CD14-positive monocyte (primary cell): ENCODE measurements around the gene MAP2. TPM values are rescaled to one million over a fixed set of nuclear protein-coding genes. Genes with fewer than 3 reads are reported as not detected.

Source experiments
- DNase-seq, 3 donors: peaks; one replicate each; pipeline ENCODE4 v3.0.0-alpha.2; 2011 to 2022
- H2AFZ ChIP-seq: 2 replicates; pipeline ENCODE4 v1.6.0; 2012; ENCODE audit warnings: mild to moderate bottlenecking, low read depth, low read length, inconsistent platforms; ENCODE audit not compliant: insufficient read depth, poor library complexity, severe bottlenecking
- H3K27ac ChIP-seq, 2 donors: 1 replicate in 1 of 2; 2 replicates in 1 of 2; pipeline ENCODE4 v1.5.1; 2012 to 2013; ENCODE audit warnings: low read length in 2 of 2, control low read depth in 1 of 2, inconsistent platforms in 1 of 2, low read depth in 1 of 2, mild to moderate bottlenecking in 1 of 2
- H3K27me3 ChIP-seq, 2 donors: one replicate each; pipeline versions ENCODE4 v1.6.0 to v1.6.1; 2011 to 2013; ENCODE audit warnings: low read length in 2 of 2; ENCODE audit not compliant: control insufficient read depth in 2 of 2, insufficient read depth in 2 of 2
- H3K36me3 ChIP-seq, 2 donors: replicated peaks in 1 of 2; 1 replicate in 1 of 2; 2 replicates in 1 of 2; pipeline versions ENCODE4 v1.5.1 to v1.6.1; 2012 to 2013; ENCODE audit warnings: low read length in 2 of 2, control low read depth in 1 of 2, inconsistent platforms in 1 of 2, mild to moderate bottlenecking in 1 of 2; ENCODE audit not compliant: insufficient read depth in 2 of 2, control insufficient read depth in 1 of 2
- H3K4me1 ChIP-seq, 2 donors: 1 replicate in 1 of 2; 2 replicates in 1 of 2; pipeline versions ENCODE4 v1.5.1 to v1.6.1; 2012 to 2013; ENCODE audit warnings: low read length in 2 of 2, control low read depth in 1 of 2, inconsistent platforms in 1 of 2, mild to moderate bottlenecking in 1 of 2, moderate library complexity in 1 of 2; ENCODE audit not compliant: insufficient read depth in 2 of 2, control insufficient read depth in 1 of 2
- H3K4me2 ChIP-seq: replicated peaks from 2 replicates; pipeline ENCODE3; 2012; ENCODE audit warnings: low read length, moderate library complexity, mild to moderate bottlenecking; ENCODE audit not compliant: poor library complexity, severe bottlenecking; ENCODE audit errors: extremely low read depth
- H3K4me3 ChIP-seq, 3 experiments: fragments of 200-600 bp in 1 of 3; sonication (generic) in 1 of 3; replicated peaks in 1 of 3; 1 replicate in 2 of 3; 2 replicates in 1 of 3; pipeline ENCODE4 v1.5.1; 2011 to 2013; ENCODE audit warnings: low read length in 3 of 3, mild to moderate bottlenecking in 3 of 3, control low read depth in 2 of 3, low read depth in 2 of 3, inconsistent platforms in 1 of 3, moderate library complexity in 1 of 3
- H3K79me2 ChIP-seq: 2 replicates; pipeline ENCODE4 v1.6.0; 2012; ENCODE audit warnings: mild to moderate bottlenecking, control low read depth, inconsistent platforms, low read length, moderate library complexity; ENCODE audit not compliant: insufficient read depth
- H3K9ac ChIP-seq: 2 replicates; pipeline ENCODE4 v1.6.0; 2017; ENCODE audit warnings: low read length, mild to moderate bottlenecking; ENCODE audit not compliant: insufficient read depth, poor library complexity, severe bottlenecking
- H3K9me3 ChIP-seq, 2 donors: replicated peaks in 1 of 2; 1 replicate in 1 of 2; 2 replicates in 1 of 2; pipeline versions ENCODE4 v1.5.1 to v1.6.1; 2012 to 2013; ENCODE audit warnings: low read length in 2 of 2, control low read depth in 1 of 2; ENCODE audit not compliant: control insufficient read depth in 1 of 2, insufficient read depth in 1 of 2
- H4K20me1 ChIP-seq: 2 replicates; pipeline ENCODE4 v1.6.0; 2012; ENCODE audit warnings: mild to moderate bottlenecking, low read length, control low read depth, moderate library complexity; ENCODE audit not compliant: insufficient read depth
- H3K27ac Mint-ChIP-seq, 7 donors: one replicate each; pipeline ENCODE4 v1.8.0; 2020; ENCODE audit warnings: mild to moderate bottlenecking in 7 of 7, mixed read lengths in 7 of 7, moderate library complexity in 6 of 7, inconsistent platforms in 2 of 7
- H3K27me3 Mint-ChIP-seq, 3 donors: one replicate each; pipeline ENCODE4 v1.8.0; 2021 to 2022; ENCODE audit warnings: low read depth in 3 of 3, mild to moderate bottlenecking in 3 of 3, mixed read lengths in 3 of 3, moderate library complexity in 3 of 3, inconsistent platforms in 1 of 3
- H3K36me3 Mint-ChIP-seq, 2 donors: one replicate each; pipeline ENCODE4 v1.8.0; 2020; ENCODE audit warnings: mixed read lengths in 2 of 2, inconsistent platforms in 1 of 2, mild to moderate bottlenecking in 1 of 2
- H3K4me1 Mint-ChIP-seq: one replicate; pipeline ENCODE4 v1.8.0; 2020; ENCODE audit warnings: mild to moderate bottlenecking, mixed read lengths
- H3K4me3 Mint-ChIP-seq, 2 donors: one replicate each; pipeline ENCODE4 v1.8.0; 2020; ENCODE audit warnings: mild to moderate bottlenecking in 2 of 2, mixed read lengths in 2 of 2, moderate library complexity in 1 of 2
- H3K9me3 Mint-ChIP-seq, 7 donors: one replicate each; pipeline ENCODE4 v1.8.0; 2020 to 2022; ENCODE audit warnings: mixed read lengths in 7 of 7, mild to moderate bottlenecking in 6 of 7, moderate library complexity in 6 of 7, inconsistent platforms in 2 of 7
- CTCF ChIP-seq: fragments of 200-600 bp; IDR thresholded peaks from one replicate; pipeline ENCODE4 v1.8.0; 2022; ENCODE audit warnings: antibody characterized with exemption, mild to moderate bottlenecking
- WGBS: methylation state at CpG from one replicate; pipeline ENCODE4 v1.1.5; 2013; ENCODE audit warnings: missing lambda C conversion rate; ENCODE audit not compliant: insufficient coverage; 5-methylcytosine and 5-hydroxymethylcytosine counted together
- intact Hi-C, 2 donors: fragments of 100-400 bp; cut with micrococcal nuclease; formaldehyde crosslinking; loops; one replicate each; pipeline versions ENCODE4 v1.15.0 to v1.15.1; 2023
- polyA plus RNA-seq, 3 donors: library from polyadenylated mRNA; depleted of rRNA in 1 of 3; unstranded in 2 of 3; stranded (reverse) in 1 of 3; fragments of 300-500 nt in 2 of 3; fragments of >200 nt in 1 of 3; fragmentation: Illumina TruSeq in 2 of 3; gene quantifications; 1 replicate in 2 of 3; 2 replicates in 1 of 3; pipeline ENCODE4 v1.2.3, GENCODE V29; 2012 to 2021

MAP2 gene
- polyA plus RNA-seq, 3 donors: not detected

DNA sequence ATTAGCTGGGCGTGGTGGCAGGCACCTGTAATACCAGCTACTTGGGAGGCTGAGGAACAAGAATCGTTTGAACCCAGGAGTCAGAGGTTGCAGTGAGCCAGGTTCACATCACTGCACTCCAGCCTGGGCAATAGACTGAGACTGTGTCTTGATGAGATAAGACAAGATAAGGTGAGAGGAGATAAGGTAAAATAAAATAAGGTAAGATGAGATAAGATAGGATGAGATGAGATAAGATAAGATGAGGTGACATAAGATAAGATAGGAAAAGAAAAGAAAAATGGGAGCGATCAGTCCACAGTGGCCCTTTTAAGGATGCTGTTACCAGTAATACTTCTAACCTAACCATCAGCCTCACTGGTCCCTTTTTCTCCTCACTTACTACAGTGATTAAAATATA, 213.4 kb downstream of the MAP2 start:
- Mint-ChIP-seq H3K36me3 (no peaks in the 10 kb centered on the region), H3K4me3 (no peak overlapping the region), H3K27me3 (peaks cover 0 to 4% (median 0%) of the 10 kb centered on the region in 3 donors), H3K9me3 (peaks cover 0 to 3% (median 0%) of the 10 kb centered on the region in 7 donors), H3K27ac (no peak overlapping the region), H3K4me1 (no peaks in the 10 kb centered on the region)
- no peak for TF ChIP-seq CTCF
- Histone ChIP-seq H3K4me3 (no peak overlapping the region), H3K79me2 (no peaks in the 10 kb centered on the region), H2AFZ (no peak overlapping the region), H3K4me1 (no peaks in the 10 kb centered on the region), H3K27me3 (no peaks in the 10 kb centered on the region), H3K9ac (no peak overlapping the region), H3K9me3 (no peaks in the 10 kb centered on the region), H3K27ac (no peak overlapping the region), H3K36me3 (no peaks in the 10 kb centered on the region), H4K20me1 (no peaks in the 10 kb centered on the region), H3K4me2 (no peak overlapping the region)
- no peak for DNase-seq
- 88% methylated on average over 1 of the region's 3 CpGs for WGBS
- intact Hi-C loops: no loop called here

- H3K27ac ChIP-seq: no peak overlapping the region
- H3K9ac ChIP-seq: no peak overlapping the region
- H3K36me3 ChIP-seq: no peaks in the 10 kb centered on the region
- no peak overlapping the region for H3K27ac Mint-ChIP-seq
- H3K9me3 ChIP-seq: no peaks in the 10 kb centered on the region
- no peaks in the 10 kb centered on the region for H4K20me1 ChIP-seq
- no peak for TF ChIP-seq CTCF
- WGBS: no CpG with 5 or more reads among the region's 2 CpGs
- H3K27me3 ChIP-seq: no peaks in the 10 kb centered on the region
- no peaks in the 10 kb centered on the region for H3K36me3 Mint-ChIP-seq
- no peak overlapping the region for H2AFZ ChIP-seq
- H3K79me2 ChIP-seq: no peaks in the 10 kb centered on the region
- peaks cover 0 to 3% (median 0%) of the 10 kb centered on the region in 7 donors for H3K9me3 Mint-ChIP-seq
- no peak overlapping the region for H3K4me3 Mint-ChIP-seq
- no peak for DNase-seq
- H3K4me2 ChIP-seq: no peak overlapping the region
- H3K4me1 Mint-ChIP-seq: no peaks in the 10 kb centered on the region
- no peak overlapping the region for H3K4me3 ChIP-seq
- H3K4me1 ChIP-seq: no peaks in the 10 kb centered on the region
- intact Hi-C loops: no loop called here
- peaks cover 0 to 3% (median 3%) of the 10 kb centered on the region in 3 donors for H3K27me3 Mint-ChIP-seq
Observed at GRCh38 chr2:209638346-209638745, 214.5 kb downstream of the MAP2 start.
